Measurements from ENCODE around the gene ACSS2.

The ACSS2 gene

DNA sequence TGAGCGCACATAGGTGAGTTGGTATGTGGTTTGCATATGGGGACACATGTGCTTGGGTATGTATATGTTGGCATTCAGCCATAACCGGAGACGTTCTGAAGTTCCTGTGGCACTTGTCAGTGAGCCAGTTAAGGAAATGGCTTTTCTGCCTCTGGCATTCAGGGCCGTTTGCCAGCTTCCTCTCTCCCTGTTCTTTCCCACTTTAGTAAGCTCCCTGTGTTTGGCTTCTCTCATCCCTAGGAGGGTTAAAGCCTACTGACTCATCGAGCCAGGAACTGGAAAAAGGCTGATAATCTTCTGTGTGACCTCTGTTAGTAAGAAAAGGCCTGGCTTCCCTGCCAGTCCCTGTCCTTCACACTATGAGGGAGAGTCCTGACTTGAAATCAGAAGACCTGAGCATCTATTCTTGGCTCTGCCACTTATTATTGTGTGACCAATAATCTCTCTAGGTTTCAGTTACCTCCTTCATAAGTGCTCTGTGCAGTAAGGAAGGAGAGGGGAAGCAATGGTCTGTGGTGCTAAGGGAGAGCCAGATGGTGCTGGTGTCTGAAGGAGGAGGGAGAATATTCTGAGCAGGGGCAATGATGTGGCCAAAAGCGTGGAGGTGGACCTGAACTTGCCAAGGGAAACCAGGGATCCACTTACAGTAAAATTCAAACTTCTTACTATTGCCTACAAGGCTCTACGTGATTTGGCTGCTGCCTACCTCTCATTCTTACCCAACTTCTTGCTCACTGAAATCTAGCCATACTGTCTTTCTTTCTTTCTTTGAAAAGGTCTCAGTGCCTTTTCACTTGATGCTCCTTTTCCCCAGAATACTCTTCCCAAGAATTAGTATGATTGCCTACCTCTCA is 31.4 kb downstream of the ACSS2 start:
- DNase-seq (ENCODE audit: low read depth): peak; percentile 55

DNA sequence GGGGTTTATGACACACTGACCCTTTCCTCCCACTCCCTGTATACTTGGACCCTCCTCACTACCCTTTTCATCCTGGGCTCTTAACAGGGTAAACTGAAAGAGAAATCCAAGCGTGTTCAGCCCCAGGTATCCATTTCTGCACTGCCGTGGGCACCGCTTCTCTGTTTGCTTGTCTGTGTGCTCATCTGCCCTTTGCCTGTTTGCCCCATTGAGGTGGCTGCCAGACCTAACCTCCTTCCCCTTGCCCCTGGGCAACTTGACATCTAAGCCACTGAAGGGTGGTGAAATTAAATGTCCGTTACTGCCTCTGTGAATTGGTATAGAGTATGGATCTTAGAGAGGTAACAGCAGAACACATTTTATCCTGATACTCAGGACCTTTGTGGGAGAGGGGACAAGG is 38.7 kb downstream of the ACSS2 start:
- no peak for DNase-seq (ENCODE audit: low read depth)

DNA sequence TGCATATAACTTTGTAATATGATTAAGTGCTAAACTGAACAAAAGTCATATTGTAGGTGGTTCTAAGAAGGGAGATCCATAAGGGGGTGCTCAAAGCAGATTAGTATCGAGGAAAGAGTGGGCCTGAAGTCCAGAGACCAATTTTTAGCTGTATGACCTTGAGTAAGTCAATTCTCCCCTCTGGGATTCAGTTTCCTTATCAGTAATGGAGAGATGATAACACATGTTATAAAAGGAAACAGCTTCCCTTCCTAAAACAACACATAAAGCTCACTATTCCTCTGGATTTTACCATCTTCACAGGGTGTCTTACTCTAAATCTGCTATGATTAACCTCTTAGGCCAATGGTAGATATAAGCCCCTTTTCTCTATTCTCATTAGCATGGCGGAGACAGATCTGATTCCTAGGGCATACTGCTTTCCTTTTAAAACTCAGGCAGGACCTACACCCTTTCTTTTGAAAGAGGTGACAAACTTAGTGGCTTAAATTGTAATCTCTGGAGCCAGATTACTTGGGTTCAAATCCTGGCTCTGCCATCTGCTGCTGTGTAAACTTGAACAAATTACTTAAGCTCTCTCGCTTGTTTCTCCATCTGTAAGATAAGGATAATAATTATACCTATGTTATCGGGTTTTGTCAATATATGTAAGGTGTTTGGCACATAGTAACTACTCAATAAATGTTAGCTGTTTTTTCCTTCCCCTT is 39.5 kb downstream of the ACSS2 start:
- no peak for DNase-seq (ENCODE audit: low read depth)

DNA sequence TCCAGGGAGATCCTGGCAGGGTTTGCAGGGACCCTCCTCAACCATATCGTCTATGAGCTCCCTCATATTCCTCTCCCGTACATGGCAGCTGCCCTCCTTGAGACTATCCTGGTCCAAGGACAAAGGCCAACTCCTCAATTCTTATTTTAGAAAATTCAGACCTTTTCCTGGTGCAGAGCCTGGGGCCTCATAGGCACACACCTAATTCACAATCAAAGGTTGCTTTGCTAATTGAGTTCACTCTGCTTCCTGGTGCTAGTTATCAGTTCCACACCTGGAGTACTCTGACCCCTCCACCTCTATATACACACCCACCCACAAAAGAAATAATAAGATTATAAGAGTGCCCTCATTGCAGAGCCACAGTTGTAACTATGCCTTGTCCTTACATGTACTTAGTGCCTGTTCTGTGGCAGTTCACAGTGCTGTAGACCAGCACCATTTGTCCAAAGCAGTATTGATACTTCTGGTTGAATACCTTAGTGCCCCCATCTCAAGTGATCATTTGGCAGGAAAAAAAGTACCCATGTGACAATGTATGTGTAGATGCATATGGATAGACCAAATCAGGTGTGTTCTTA is 40.5 kb downstream of the ACSS2 start:
- no peak for DNase-seq (ENCODE audit: low read depth)

DNA sequence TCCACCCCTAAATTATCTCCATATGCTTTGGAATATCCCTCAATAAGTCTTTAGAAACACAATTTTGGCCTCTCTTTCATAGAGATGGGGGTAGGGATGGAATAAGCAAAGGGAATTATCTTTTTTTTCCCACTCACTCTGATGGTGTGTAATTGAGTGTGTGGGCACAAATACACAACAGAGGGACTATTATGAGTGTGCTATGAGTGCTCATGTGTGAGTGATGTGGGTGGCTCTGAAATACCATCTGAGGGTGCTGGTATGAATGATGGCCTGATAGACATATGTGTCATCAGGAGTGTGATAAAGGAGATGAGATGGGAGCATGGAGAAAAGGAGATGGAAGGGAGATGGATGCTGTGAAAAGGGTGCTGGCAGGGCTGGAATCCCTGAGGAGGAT is 43.6 kb downstream of the ACSS2 start:
- no peak for DNase-seq (ENCODE audit: low read depth)

DNA sequence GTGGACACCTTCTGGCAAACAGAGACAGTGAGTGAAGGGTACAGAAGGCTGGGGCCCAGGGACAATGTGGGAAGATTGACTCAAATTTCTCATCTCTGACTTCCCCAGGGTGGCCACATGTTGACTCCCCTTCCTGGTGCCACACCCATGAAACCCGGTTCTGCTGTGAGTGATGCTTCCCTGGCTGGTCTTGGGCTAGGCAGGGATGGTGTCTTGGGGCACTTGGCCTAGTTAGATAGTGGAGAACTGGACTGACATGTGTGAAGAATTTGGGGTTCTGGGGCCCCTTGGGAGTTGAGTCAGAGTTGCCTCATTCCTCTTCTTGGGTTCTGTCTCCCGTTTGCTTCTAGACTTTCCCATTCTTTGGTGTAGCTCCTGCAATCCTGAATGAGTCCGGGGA is 45.0 kb downstream of the ACSS2 start:
- DNase-seq (ENCODE audit: low read depth): no peak

DNA sequence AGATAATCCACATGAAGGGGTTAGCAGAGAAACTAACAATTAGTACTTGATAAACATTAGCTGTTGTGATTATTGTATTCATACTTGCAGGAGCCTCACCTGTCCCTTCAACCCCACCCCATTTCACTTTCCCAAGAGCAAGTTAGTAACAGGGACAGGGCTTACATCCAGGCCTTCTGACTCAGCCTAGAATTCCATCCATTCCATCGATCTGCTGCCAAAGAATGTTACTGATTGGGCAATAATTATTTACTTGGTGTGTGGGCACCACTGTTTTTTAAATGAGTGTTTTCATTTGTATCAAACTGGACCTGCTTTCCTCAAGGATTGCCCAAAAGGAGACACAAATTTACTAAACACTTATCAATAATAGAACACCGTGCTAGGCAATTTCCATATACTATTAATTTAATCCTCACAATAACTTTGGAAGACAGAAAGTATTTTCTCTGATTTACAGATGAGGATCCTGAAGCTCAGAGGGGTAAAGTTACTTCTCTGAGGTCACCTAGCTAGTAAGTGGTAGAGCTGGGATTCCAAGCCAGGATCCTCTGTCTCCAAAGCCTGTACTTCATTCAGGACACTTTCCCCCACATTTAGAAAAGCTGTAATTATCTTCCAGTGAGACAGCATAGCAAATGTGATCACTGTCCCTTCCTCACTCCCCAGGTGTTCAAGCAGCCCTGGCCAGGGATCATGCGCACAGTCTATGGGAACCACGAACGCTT is 46.4 kb downstream of the ACSS2 start:
- peak; percentile 51 for DNase-seq (ENCODE audit: low read depth)

DNA sequence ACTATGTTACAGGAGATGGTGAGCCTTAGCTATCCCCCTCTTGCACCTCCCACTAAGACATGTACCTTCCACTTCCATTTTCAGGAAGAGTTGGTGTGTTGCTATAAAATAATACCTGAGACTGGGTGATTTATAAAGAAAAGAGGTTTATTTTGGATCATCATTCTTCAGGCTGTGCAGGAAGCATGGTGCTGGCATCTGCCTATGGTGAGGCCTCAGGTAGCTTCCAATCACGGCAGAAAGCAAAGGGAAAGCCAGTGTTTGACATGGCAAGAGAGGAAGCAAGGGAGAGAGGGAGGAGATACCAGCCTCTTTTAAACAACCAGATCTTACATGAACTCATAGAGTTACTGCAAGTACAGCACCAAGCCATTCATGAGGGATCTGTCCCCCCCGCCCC is 47.0 kb downstream of the ACSS2 start:
- no peak for DNase-seq (ENCODE audit: low read depth)

DNA sequence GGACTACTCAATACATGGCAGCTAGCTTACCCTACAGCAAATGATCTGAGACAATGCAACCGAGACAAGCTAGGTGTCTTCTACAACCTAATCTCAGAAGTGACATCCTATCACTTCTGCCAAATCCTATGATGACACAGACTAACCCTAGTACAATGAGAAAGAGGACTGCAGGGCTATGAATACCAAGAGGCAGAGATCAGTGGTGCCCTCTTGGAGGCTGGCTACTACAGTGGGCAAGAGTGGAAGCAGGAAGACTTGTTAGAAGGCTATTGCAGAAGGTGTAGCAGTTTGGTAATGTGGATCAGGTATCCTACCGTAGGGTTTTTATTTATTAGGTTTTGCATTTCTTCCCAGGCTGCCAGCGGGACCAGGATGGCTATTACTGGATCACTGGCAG is 48.9 kb downstream of the ACSS2 start:
- no peak for DNase-seq (ENCODE audit: low read depth)

DNA sequence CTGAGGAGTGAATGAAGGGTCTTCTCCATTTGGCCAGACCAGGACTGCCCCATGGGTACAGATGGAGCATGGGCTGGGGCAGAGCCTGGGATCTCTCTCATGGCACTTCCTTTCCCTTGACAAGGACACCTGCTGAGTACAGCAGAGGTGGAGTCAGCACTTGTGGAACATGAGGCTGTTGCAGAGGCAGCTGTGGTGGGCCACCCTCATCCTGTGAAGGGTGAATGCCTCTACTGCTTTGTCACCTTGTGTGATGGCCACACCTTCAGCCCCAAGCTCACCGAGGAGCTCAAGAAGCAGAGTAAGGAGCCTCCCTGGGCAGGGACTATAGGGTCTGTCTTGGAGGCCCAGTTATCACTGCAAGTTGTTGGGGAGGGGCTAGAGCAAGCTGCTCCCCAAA is 49.6 kb downstream of the ACSS2 start:
- no peak for DNase-seq (ENCODE audit: low read depth)

DNA sequence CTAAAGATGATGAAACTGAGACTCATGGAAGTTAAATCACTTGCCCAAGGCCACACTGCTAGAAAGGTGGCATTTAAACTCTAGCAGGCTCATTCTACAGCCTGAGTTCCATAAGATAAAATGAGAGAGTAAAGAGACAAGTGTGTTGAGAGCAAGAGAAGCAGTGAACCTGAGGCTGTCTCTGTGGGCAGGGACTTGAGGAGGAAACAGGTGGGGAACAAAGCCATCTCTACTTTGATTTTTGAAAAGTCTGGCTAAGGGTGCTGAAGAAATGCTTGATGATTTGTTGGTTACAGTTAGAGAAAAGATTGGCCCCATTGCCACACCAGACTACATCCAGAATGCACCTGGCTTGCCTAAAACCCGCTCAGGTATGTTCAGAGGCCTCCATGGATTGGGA is 50.2 kb downstream of the ACSS2 start:
- no peak for DNase-seq (ENCODE audit: low read depth)

DNA sequence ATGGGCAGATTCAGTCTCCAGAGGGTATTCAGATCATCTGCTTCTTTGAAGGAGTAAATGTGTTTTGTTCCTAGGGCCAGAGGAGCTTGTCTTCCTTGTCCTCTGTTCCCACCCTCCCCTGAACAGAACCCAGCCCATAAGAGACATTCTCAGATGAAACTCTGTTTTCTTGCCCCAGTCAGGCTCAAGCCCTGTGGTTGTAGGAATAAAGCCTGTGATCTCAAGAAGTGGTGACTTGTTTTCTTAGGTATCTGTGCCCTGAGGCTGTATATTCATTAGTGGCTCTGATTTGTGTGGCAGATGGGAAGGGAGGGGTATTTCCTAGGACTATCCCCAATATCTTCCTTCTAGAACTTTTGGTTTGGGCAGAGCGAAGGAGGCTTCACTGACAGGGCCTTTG is 51.3 kb downstream of the ACSS2 start:
- DNase-seq (ENCODE audit: low read depth): no peak

DNA sequence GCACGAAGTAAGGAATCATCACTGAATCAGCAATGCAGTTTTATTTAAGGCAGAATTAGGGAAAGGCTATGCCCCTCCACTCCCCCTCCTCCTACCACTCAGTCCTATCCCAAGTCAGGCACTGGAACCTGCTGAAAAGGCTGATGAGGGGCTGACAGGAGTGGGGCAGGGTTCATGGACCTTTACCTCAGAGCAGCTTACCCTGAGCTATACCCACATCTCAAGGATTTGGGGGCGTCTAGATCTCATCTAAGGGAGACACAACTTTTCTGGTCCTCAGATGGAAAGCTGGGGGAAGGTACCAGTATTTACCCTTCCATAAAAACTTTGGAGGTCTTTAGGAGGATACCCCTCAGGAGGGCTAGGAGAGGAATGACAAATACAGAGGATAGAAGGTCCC is 52.0 kb downstream of the ACSS2 start:
- no peak for DNase-seq (ENCODE audit: low read depth)

DNA sequence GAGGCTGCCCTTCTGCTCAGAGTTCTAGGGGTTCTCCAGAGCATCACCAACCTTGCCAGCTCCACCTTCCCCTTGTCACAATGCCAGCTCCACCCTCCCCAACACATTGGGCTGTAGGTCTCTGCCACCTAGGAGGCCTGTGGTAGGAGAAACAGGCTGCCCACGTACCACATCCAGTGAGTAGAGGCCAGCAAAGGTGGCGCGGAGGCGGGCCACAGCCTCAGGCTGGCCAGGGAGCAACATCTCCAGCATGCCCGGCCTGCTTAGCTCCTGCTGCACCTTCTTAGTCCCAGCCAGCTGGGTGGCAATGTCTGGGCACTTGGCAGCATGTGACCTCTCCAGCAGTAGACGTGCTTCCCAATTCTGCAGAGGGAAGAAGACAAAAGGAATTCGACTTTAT is 55.4 kb downstream of the ACSS2 start:
- no peak for DNase-seq (ENCODE audit: low read depth)

DNA sequence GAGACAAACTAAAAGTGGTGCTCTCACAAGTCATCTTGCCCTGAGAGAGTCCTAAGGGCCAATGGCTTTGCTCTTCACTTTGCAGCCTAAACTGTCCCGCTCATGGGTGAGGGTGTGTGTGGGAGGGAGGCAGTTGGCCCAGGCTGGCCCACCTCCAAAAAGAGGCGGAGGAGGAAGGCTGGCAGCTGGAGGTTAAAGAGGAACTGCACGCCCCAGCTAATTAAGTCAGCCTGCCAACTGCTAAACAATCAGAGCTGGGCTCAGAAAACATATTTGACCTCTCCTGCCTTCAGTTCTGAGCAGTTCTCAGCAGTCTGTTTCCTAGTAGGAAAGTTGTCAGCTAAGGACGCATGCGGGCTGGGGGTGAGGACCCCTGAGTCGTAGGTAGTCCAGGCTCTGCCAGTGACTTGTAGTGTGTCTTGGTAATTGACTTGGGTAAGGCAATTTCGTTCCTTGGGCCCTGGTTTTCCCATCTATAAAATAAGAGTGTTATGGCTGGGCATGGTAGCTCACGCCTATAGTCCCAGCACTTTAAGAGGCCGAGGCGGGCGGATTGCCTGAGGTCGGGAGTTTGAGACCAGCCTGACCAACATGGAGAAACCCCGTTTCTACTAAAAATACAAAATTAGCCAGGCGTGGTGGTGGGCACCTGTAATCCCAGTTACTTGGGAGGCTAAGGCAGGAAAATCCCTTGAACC is 62.2 kb downstream of the ACSS2 start:
- DNase-seq (ENCODE audit: low read depth): no peak

DNA sequence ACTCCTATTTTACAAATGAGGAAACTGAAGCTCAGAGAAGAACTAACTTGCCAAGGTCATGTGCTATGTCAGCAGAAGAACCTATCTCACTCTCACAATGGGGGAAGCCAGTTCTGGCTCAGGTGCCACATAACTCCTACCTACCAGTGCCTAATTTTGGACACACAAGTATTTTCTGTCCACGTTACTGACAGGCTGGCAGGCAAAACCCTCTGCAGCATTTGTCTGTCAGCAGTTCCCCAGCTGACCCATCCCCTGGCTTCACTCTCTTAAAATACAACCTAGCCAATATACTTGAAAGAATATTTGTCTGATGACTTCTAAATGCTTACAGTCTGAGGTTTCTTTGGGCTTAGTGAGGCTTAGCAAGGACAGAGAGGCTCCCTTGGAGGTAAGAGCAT is 63.7 kb downstream of the ACSS2 start:
- no peak for DNase-seq (ENCODE audit: low read depth)

DNA sequence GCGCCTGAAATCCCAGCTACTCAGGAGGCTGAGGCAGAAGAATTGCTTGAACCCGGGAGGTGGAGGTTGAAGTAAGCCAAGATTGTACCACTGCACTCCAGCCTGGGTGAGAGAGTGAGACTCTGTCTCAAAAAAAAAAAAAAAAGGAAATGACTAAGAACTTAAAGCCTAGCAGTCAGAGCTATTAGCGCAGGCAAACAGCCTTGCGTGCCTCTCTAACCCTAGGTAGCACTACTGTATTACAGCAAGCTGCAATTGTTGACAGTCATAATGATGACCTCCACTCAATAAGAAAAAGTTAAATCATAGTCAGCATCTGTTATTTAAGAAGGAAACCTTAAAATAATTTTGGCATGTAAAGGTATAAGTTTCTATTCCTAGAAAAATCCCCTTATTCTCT is 64.8 kb downstream of the ACSS2 start:
- DNase-seq (ENCODE audit: low read depth): no peak

DNA sequence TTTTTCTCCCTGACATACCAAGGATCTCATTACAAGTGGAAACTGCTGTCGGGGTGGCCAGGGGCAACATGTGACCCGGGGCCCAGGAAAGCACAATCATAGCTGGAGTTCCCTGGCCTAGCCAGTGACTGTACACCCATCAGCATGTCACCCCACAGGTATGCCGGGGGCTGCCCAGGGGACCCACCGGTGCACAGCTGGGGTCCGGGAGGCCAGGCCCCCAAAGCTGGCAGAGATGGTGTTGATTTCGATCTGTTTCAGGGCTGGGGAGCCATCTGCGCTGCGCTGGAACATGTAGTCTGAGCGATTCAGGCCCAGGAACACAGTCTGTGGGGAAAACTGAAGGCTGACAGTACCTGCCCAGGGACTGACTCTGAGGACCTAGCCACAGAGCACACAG is 65.9 kb downstream of the ACSS2 start:
- DNase-seq (ENCODE audit: low read depth): no peak

DNA sequence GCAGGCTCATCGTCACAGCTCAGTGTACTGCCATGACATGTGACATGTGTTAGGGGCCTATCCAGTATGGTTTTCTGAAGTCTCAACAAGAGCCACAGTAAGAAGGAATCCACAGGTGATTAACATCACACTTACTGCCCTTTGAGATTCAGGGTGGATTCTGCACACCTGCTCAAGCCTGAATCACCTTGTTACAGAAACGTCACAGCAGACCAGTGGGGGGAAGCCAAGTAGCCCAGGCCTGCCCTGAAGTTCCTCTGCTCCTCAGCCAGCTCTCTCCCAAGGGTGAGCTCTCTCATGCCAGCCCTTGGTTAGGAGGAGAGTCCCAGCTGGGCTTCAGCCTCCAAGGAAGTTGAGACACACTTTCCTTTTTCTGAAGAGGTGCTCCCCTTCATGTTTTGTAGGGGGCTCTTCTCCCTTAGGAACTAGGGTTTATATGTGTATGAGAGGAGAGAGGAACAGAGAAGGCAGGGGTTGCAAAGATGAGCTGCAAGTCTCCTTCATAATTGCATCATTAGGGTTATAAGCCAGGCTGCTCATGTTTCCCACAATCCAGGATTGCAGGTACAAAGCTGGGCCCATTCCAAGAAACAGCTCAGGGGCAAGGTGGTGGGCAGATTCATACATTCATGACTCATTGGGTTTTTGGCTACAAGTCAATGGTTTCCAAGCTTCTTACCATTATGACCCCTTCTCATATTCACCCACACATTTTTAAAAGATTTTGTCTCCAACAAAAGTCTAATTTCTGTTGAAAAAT is 67.6 kb downstream of the ACSS2 start:
- DNase-seq (ENCODE audit: low read depth): no peak

DNA sequence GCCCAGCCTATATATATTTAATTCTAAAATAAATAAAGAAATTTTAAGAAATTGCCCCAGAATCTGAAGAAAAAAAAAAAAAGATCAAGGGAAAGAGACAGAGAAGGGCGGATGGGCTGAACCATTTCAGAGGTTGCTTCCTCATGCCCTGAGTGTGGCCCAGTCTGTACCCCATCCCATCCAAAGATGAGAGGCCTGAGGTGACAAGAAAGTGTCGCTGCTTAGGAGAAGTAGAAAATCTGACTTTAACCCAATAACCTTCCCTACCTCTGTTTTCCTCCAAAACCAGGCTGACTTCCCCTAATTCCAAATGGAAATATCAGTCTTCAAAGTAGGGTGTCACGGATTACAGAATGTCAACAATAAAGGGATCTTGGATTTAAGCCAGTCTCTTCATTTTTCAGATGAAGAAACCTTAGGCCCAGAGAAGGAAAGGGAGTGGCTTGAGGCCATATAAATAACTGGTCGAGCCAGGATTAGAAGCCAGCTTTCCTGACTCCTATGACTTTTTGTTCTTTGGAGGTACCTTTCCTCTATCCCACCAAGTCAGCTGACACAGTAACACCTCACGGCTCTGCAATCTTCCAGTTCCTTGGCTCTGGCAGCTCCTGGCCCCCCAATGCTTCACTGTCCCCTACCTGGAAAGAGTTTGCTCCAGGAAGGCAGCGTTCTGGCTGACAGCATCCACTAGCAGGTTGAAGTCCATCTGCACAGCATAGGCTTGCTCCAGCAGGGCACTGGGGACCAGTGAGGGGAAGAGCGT is 69.1 kb downstream of the ACSS2 start:
- no peak for DNase-seq (ENCODE audit: low read depth)

DNA sequence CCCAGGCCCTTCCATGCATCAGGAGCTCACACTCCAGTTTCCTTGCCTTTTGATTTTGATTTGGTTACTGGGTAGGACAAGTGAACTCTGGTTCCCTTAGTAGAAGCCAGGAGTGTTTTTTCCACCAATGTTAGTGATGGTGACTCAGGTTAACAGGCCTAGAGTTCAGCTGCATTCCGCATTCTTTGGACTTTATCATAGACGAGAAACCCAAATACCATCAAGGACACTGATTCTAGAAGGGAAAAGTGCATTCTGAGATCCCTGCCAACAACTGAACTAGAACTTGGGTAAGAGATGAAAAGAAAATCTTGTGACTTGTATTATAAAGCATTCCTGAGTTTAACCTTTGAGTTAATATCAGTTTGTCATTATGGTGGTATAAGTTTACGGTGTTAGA is 70.2 kb downstream of the ACSS2 start:
- DNase-seq (ENCODE audit: low read depth): no peak
